ENCODE measurements around the gene ZC3H4.

DNA sequence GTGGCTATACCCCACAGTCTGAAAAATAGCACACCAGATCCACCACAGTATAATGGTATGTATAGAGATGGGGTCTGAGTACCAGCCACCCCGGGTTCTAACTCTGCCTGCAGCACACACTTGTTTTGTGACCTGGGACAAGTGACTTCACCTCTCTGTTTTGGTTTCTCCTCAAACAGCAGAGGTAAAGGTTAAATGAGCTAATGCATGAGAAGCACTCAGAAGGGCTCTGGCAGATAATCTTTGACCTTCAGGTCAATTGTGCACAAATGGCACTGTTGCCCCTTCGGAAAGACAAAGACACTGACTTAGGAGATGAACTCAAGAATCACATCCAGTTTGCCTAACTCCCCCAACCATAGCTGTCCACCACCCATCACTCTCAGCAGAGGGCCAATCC is 7.7 kb downstream of the ZC3H4 start:
- TF ChIP-seq POLR2A (IDR thresholded peaks at IDR 0.05): no peak
- TF ChIP-seq, protein P1, sequence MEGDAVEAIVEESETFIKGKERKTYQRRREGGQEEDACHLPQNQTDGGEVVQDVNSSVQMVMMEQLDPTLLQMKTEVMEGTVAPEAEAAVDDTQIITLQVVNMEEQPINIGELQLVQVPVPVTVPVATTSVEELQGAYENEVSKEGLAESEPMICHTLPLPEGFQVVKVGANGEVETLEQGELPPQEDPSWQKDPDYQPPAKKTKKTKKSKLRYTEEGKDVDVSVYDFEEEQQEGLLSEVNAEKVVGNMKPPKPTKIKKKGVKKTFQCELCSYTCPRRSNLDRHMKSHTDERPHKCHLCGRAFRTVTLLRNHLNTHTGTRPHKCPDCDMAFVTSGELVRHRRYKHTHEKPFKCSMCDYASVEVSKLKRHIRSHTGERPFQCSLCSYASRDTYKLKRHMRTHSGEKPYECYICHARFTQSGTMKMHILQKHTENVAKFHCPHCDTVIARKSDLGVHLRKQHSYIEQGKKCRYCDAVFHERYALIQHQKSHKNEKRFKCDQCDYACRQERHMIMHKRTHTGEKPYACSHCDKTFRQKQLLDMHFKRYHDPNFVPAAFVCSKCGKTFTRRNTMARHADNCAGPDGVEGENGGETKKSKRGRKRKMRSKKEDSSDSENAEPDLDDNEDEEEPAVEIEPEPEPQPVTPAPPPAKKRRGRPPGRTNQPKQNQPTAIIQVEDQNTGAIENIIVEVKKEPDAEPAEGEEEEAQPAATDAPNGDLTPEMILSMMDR (IDR thresholded peaks at IDR 0.05): no peak

Data from tibial nerve (tissue), 3 donors.